HEK293T (cell line): ENCODE results near the gene KRT6A.

ENCODE experiments used
- BHLHE40 ChIP-seq: fragments of 450-650 bp; IDR thresholded peaks from 2 replicates; pipeline ENCODE4 v1.6.1; 2016; ENCODE audit warnings: mild to moderate bottlenecking, moderate library complexity, borderline replicate concordance
- FOXA1 ChIP-seq: fragments of 450-650 bp; IDR thresholded peaks from 2 replicates; pipeline ENCODE4 v1.6.1; 2016; ENCODE audit warnings: mild to moderate bottlenecking
- FOXM1 ChIP-seq: fragments of 450-650 bp; IDR thresholded peaks from 2 replicates; pipeline ENCODE4 v1.6.1; 2017; ENCODE audit warnings: mild to moderate bottlenecking, borderline replicate concordance
- NFRKB ChIP-seq: fragments of 450-650 bp; IDR thresholded peaks from 2 replicates; pipeline ENCODE4 v1.6.1; 2016; ENCODE audit warnings: mild to moderate bottlenecking, moderate library complexity
- SP1 ChIP-seq: fragments of 450-650 bp; IDR thresholded peaks from 2 replicates; pipeline ENCODE4 v1.6.1; 2017
- SUZ12 ChIP-seq: fragments of 450-650 bp; IDR thresholded peaks from 2 replicates; pipeline ENCODE4 v1.6.1; 2016; ENCODE audit warnings: mild to moderate bottlenecking
- ZNF384 ChIP-seq: fragments of 450-650 bp; IDR thresholded peaks from 2 replicates; pipeline ENCODE4 v1.6.1; 2016

GRCh38 chr12:52522346-52523011 lies 29.4 kb upstream of the KRT6A start:
- no peak for TF ChIP-seq FOXM1
- no peak for TF ChIP-seq FOXA1
- no peak for TF ChIP-seq SUZ12
- no peak for TF ChIP-seq NFRKB
- TF ChIP-seq SP1: no peak
- TF ChIP-seq BHLHE40: no peak
- TF ChIP-seq ZNF384: no peak
